DND-41 (cell line): ENCODE results near the gene ZDHHC14.

Experiments
- ATAC-seq: fragments of 200-7000 bp; cut with Tn5 transposase; 3 replicates; pipeline ENCODE4 v1.9.1; 2021; ENCODE audit warnings: low read depth; ENCODE audit not compliant: insufficient read depth
- DNase-seq: peaks from one replicate; pipeline ENCODE4 v3.0.0-alpha.2; 2020
- H2AFZ ChIP-seq: 2 replicates; pipeline ENCODE4 v1.6.0; 2012; ENCODE audit warnings: low read depth, low read length
- H3K27ac ChIP-seq: 2 replicates; pipeline ENCODE4 v1.5.1; 2012; ENCODE audit warnings: low read length, inconsistent platforms
- H3K27me3 ChIP-seq: fragments of 200-600 bp; sonication (generic); 2 replicates; pipeline ENCODE4 v1.6.0; 2012; ENCODE audit warnings: low read length, mild to moderate bottlenecking, inconsistent platforms; ENCODE audit not compliant: insufficient read depth, poor library complexity
- H3K36me3 ChIP-seq: 2 replicates; pipeline ENCODE4 v1.5.1; 2012; ENCODE audit warnings: low read length, inconsistent platforms; ENCODE audit not compliant: insufficient read depth
- H3K4me1 ChIP-seq: 2 replicates; pipeline ENCODE4 v1.5.1; 2012; ENCODE audit warnings: mild to moderate bottlenecking, low read length; ENCODE audit not compliant: insufficient read depth
- H3K4me2 ChIP-seq: 2 replicates; pipeline ENCODE4 v1.6.0; 2012; ENCODE audit warnings: mild to moderate bottlenecking, moderate library complexity, low read length, inconsistent platforms; ENCODE audit not compliant: insufficient read depth
- H3K4me3 ChIP-seq, 2 experiments: fragments of 200-600 bp in 1 of 2; shearing (Covaris generic) in 1 of 2; 2 replicates each; pipeline ENCODE4 v1.5.1; 2012 to 2016; ENCODE audit warnings: inconsistent platforms in 2 of 2, low read length in 2 of 2, mild to moderate bottlenecking in 2 of 2, low read depth in 1 of 2, moderate library complexity in 1 of 2
- H3K79me2 ChIP-seq: 2 replicates; pipeline ENCODE4 v1.6.0; 2012; ENCODE audit warnings: low read length, inconsistent platforms; ENCODE audit not compliant: insufficient read depth
- H3K9ac ChIP-seq: 2 replicates; pipeline ENCODE4 v1.6.0; 2012; ENCODE audit warnings: low read depth, mild to moderate bottlenecking, inconsistent platforms, low read length, moderate library complexity
- H3K9me3 ChIP-seq: 2 replicates; pipeline ENCODE4 v1.5.1; 2012; ENCODE audit warnings: low read length, moderate library complexity, mild to moderate bottlenecking, inconsistent platforms; ENCODE audit not compliant: insufficient read depth, severe bottlenecking
- H4K20me1 ChIP-seq: 2 replicates; pipeline ENCODE4 v1.6.0; 2012; ENCODE audit warnings: low read length; ENCODE audit not compliant: insufficient read depth
- CTCF ChIP-seq: IDR thresholded peaks from 2 replicates; pipeline ENCODE4 v1.5.1; 2012; ENCODE audit warnings: borderline replicate concordance, low read length, moderate library complexity, mild to moderate bottlenecking; ENCODE audit not compliant: poor library complexity, severe bottlenecking; ENCODE audit errors: extremely low read depth
- EZH2 ChIP-seq: IDR thresholded peaks from 3 replicates; pipeline ENCODE4 v1.6.1; 2012; ENCODE audit warnings: borderline replicate concordance, low read depth, mild to moderate bottlenecking, moderate library complexity, low read length, inconsistent platforms; ENCODE audit not compliant: severe bottlenecking

ZDHHC14 gene

GRCh38 chr6:157479464-157480303 lies 98.7 kb downstream of the ZDHHC14 start:
- ATAC-seq (no peak), DNase-seq (no peak)
- no peak overlapping the region for H3K9ac ChIP-seq
- H3K4me1 ChIP-seq = no peaks in the 10 kb centered on the region
- H2AFZ ChIP-seq = no peak overlapping the region
- TF ChIP-seq CTCF (no peak), EZH2 (no peak)
- H3K9me3 ChIP-seq = no peaks in the 10 kb centered on the region
- H3K79me2 ChIP-seq = no peaks in the 10 kb centered on the region
- H3K4me3 ChIP-seq = no peak overlapping the region
- H3K27ac ChIP-seq = no peak overlapping the region
- no peak overlapping the region for H3K4me2 ChIP-seq
- no peaks in the 10 kb centered on the region for H4K20me1 ChIP-seq
- H3K36me3 ChIP-seq = no peaks in the 10 kb centered on the region
- peaks cover 5% of the 10 kb centered on the region for H3K27me3 ChIP-seq

- H3K27me3 ChIP-seq = peaks cover 5% of the 10 kb centered on the region
- DNase-seq = no peak
Measured at GRCh38 chr6:157481189-157481864, 100.3 kb downstream of the ZDHHC14 start.

GRCh38 chr6:157481865-157482249 lies 100.9 kb downstream of the ZDHHC14 start:
- no peaks in the 10 kb centered on the region for H3K36me3 ChIP-seq
- no peaks in the 10 kb centered on the region for H4K20me1 ChIP-seq
- H3K27me3 ChIP-seq = peaks cover 5% of the 10 kb centered on the region
- H3K4me2 ChIP-seq = no peak overlapping the region
- TF ChIP-seq EZH2 (no peak), CTCF (no peak)
- H3K9me3 ChIP-seq = no peaks in the 10 kb centered on the region
- no peak for ATAC-seq
- H3K9ac ChIP-seq = no peak overlapping the region
- no peaks in the 10 kb centered on the region for H3K79me2 ChIP-seq
- no peak overlapping the region for H2AFZ ChIP-seq
- no peak overlapping the region for H3K27ac ChIP-seq
- H3K4me1 ChIP-seq = no peaks in the 10 kb centered on the region
- no peak for DNase-seq
- no peak overlapping the region for H3K4me3 ChIP-seq

More at GRCh38 chr6:157481189-157481864, 100.3 kb downstream of the ZDHHC14 start:
- Histone ChIP-seq H4K20me1 (no peaks in the 10 kb centered on the region), H3K36me3 (no peaks in the 10 kb centered on the region), H3K4me3 (no peak overlapping the region), H3K9ac (no peak overlapping the region), H3K27ac (no peak overlapping the region), H3K9me3 (no peaks in the 10 kb centered on the region), H3K79me2 (no peaks in the 10 kb centered on the region), H3K4me1 (no peaks in the 10 kb centered on the region), H2AFZ (no peak overlapping the region), H3K4me2 (no peak overlapping the region)
- no peak for ATAC-seq
- TF ChIP-seq CTCF = no peak
- no peak for TF ChIP-seq EZH2
